OCI-LY3 (cell line): Measurements from ENCODE around the gene JAZF1.

Experiments used
- EZH2phosphoT487 ChIP-seq: fragments of 200-600 bp; shearing (Covaris generic); IDR thresholded peaks from 2 replicates; pipeline ENCODE4 v1.6.1; 2018; ENCODE audit warnings: antibody characterized with exemption, mixed run types, low read depth
- TF ChIP-seq, protein P1 (sequence below): fragments of 200-600, 300-600 bp; sonication (generic); IDR thresholded peaks from 2 replicates; pipeline ENCODE4 v1.5.1; 2014; ENCODE audit warnings: antibody characterized with exemption, low read length, low read depth

DNA sequence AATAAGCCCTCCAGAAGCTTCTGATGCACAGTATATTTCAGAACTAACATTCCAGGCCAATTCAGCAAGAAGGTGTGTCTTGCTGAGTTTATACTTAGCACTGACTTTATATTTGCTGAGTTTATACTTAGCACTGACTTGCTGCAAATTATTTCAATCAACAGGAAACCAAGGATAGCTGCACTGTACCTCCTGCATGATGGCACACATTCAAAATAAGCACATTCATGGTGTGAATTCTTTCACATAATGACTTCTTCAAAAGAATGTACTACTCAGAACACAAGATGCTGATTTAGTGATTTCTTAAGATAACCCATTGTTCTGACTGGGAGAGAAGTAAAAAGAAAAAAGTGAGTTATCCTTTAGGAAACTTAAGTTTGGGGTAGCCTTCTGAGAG lies 52.0 kb downstream of the JAZF1 start:
- TF ChIP-seq, protein P1, sequence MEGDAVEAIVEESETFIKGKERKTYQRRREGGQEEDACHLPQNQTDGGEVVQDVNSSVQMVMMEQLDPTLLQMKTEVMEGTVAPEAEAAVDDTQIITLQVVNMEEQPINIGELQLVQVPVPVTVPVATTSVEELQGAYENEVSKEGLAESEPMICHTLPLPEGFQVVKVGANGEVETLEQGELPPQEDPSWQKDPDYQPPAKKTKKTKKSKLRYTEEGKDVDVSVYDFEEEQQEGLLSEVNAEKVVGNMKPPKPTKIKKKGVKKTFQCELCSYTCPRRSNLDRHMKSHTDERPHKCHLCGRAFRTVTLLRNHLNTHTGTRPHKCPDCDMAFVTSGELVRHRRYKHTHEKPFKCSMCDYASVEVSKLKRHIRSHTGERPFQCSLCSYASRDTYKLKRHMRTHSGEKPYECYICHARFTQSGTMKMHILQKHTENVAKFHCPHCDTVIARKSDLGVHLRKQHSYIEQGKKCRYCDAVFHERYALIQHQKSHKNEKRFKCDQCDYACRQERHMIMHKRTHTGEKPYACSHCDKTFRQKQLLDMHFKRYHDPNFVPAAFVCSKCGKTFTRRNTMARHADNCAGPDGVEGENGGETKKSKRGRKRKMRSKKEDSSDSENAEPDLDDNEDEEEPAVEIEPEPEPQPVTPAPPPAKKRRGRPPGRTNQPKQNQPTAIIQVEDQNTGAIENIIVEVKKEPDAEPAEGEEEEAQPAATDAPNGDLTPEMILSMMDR, result no peak
- TF ChIP-seq EZH2phosphoT487, result no peak
